Osteoblast (primary cell): ENCODE data around the gene BCL2L14. TPM values are rescaled to one million over a fixed set of nuclear protein-coding genes. Genes with fewer than 3 reads are reported as not detected.

ENCODE experiments used
- DNase-seq: peaks from one replicate; pipeline ENCODE4 v3.0.0; 2011; ENCODE audit warnings: low spot score, mixed read lengths; ENCODE audit not compliant: insufficient read length; ENCODE audit errors: missing footprints
- H2AFZ ChIP-seq: 2 replicates; pipeline ENCODE4 v1.6.0; 2011; ENCODE audit warnings: mild to moderate bottlenecking, low read length
- H3K27ac ChIP-seq: 2 replicates; pipeline ENCODE4 v1.5.1; 2011; ENCODE audit warnings: mild to moderate bottlenecking, low read depth, low read length, moderate library complexity
- H3K27me3 ChIP-seq: 2 replicates; pipeline ENCODE4 v1.6.0; 2012; ENCODE audit warnings: mild to moderate bottlenecking, control low read depth, inconsistent platforms, low read length, moderate library complexity; ENCODE audit not compliant: insufficient read depth
- H3K36me3 ChIP-seq: 2 replicates; pipeline ENCODE4 v1.5.1; 2011; ENCODE audit warnings: mild to moderate bottlenecking, low read length, control low read depth, moderate library complexity; ENCODE audit not compliant: insufficient read depth
- H3K4me1 ChIP-seq: 2 replicates; pipeline ENCODE4 v1.5.1; 2011; ENCODE audit warnings: mild to moderate bottlenecking, low read length, control low read depth, moderate library complexity; ENCODE audit not compliant: insufficient read depth
- H3K4me2 ChIP-seq: 2 replicates; pipeline ENCODE4 v1.6.0; 2011; ENCODE audit warnings: mild to moderate bottlenecking, low read length; ENCODE audit not compliant: insufficient read depth
- H3K4me3 ChIP-seq: fragments of 200-600 bp; sonication (generic); 3 replicates; pipeline ENCODE4 v1.5.1; 2012; ENCODE audit warnings: mild to moderate bottlenecking, low read length, inconsistent platforms; ENCODE audit not compliant: insufficient read depth
- H3K79me2 ChIP-seq: 2 replicates; pipeline ENCODE4 v1.6.0; 2012; ENCODE audit warnings: mild to moderate bottlenecking, low read length, control low read depth, inconsistent platforms; ENCODE audit not compliant: insufficient read depth
- H3K9me3 ChIP-seq: 2 replicates; pipeline ENCODE4 v1.5.1; 2011; ENCODE audit warnings: low read depth, low read length, control low read depth
- H4K20me1 ChIP-seq: 2 replicates; pipeline ENCODE4 v1.6.0; 2012; ENCODE audit warnings: mild to moderate bottlenecking, low read length, control low read depth; ENCODE audit not compliant: insufficient read depth
- total RNA-seq: library from RNA; depleted of rRNA; stranded (reverse); fragments of >200 nt; gene quantifications from 2 replicates; pipeline ENCODE4 v1.2.3, GENCODE V29; 2012
- TF ChIP-seq, protein P1 (sequence below): IDR thresholded peaks from 2 replicates; pipeline ENCODE4 v1.5.1; 2011; ENCODE audit warnings: mild to moderate bottlenecking, low read depth, low read length, moderate library complexity; ENCODE audit errors: extremely low read depth

Gene BCL2L14
- total RNA-seq, 1 donor: not detected

DNA sequence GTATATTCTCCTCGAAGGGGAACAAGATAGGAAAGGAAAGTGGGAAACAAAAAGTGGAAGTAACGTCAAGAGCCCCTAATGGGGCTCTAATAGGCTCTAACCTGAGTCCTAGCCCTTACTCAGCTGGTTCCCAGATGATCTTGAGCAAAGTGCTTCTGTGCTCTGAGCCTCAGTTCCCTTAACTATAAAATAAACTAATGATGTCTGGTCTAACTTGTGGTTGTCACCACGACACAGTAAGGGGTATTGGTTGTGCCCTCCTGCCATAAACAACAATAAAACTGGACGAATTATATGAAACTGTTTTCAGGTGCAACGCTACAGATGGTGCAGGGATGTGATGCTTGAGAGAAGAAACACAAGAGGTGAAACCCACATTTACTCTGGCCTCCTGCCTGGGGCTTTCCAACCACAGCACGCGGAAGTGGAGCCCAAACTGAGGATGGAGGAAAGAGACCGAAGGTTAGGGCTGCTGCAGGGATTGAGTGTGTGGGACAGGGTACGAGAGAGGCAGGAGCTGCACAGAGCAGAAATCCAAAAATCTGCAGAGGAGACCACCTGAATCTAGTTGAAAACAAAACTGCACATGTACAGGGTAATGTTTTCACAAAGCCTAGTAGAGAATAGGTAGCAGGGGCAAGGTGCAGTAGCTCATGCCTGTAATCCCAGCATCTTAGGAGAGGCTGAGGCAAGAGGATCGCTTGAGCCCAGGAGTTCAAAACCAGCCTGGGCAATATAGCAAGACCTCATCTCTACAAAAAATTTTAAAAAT, 45.6 kb upstream of the BCL2L14 start:
- Histone ChIP-seq H2AFZ (no peak overlapping the region), H3K9me3 (no peaks in the 10 kb centered on the region), H3K36me3 (no peaks in the 10 kb centered on the region), H3K4me2 (no peak overlapping the region), H3K79me2 (no peaks in the 10 kb centered on the region), H3K27ac (no peak overlapping the region), H4K20me1 (no peaks in the 10 kb centered on the region), H3K27me3 (peaks cover 4% of the 10 kb centered on the region), H3K4me3 (no peak overlapping the region), H3K4me1 (no peaks in the 10 kb centered on the region)
- DNase-seq: no peak
- TF ChIP-seq, protein P1, sequence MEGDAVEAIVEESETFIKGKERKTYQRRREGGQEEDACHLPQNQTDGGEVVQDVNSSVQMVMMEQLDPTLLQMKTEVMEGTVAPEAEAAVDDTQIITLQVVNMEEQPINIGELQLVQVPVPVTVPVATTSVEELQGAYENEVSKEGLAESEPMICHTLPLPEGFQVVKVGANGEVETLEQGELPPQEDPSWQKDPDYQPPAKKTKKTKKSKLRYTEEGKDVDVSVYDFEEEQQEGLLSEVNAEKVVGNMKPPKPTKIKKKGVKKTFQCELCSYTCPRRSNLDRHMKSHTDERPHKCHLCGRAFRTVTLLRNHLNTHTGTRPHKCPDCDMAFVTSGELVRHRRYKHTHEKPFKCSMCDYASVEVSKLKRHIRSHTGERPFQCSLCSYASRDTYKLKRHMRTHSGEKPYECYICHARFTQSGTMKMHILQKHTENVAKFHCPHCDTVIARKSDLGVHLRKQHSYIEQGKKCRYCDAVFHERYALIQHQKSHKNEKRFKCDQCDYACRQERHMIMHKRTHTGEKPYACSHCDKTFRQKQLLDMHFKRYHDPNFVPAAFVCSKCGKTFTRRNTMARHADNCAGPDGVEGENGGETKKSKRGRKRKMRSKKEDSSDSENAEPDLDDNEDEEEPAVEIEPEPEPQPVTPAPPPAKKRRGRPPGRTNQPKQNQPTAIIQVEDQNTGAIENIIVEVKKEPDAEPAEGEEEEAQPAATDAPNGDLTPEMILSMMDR: no peak

DNA sequence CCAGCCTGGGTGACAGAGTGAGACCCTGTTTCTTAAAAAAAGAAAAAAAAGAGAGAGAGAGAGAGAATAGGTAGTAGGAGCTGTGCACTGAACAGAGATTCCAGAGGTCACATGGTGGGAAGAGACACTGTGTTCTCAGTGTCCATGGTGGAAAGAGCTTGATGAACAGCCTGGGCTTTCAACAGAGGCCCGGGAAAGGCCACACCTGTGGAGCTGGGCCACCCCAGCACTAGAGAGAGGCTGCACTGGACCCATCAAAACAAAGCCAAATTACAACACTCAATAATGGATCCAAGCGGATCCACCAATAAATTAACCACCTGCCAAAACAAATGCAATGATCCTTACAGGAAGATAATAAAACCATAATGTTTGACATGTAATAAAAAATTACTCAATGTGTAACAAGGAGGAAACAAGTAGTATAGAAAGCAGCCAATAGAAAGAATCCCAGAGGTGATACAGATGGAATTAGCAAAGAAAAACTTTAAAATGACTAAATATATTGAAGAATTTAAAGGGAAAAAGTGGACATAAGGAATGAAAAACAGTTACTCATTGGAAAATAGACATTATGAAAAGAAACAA, 44.8 kb upstream of the BCL2L14 start:
- Histone ChIP-seq H3K36me3 (no peaks in the 10 kb centered on the region), H3K4me1 (no peaks in the 10 kb centered on the region), H3K9me3 (no peaks in the 10 kb centered on the region), H3K79me2 (no peaks in the 10 kb centered on the region), H4K20me1 (no peaks in the 10 kb centered on the region), H3K27ac (no peak overlapping the region), H3K4me3 (no peak overlapping the region), H3K27me3 (peaks cover 4% of the 10 kb centered on the region), H3K4me2 (no peak overlapping the region), H2AFZ (no peak overlapping the region)
- TF ChIP-seq, protein P1: no peak
- no peak for DNase-seq

DNA sequence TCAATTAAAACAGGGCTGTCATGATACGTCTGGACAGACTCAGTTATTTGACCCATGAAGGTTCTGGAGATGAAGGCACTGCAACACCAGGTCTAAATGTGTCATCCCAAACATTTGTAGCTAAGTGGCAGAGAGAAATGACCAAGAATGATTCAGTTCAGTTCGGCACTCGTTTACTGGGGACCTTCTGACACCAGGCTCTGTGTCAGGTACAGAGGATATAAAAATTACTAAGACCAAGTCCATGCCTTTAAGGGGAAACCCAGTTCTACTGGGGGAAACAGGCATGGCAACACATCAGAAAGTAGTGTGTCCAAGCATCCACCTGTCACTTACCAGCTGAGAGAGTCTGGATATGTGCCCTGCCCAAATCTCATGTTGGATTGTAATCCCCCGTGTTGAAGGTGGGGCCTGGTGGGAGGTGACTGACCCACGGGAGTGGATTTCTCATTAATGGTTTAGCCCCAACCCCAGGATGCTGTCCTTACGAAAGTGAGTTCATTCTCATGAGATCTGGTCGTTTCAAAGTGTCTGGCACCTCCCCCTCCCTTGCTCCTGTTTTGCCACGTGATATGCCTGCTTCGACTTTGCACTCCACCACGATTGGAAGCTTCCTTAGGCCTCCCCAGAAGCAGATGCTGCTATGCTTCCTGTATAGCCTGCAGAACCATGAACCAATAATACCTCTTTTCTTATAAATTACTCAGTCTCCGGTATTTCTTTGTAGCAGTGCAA, 41.9 kb upstream of the BCL2L14 start:
- no peaks in the 10 kb centered on the region for H3K4me1 ChIP-seq
- no peak for DNase-seq

More for the DNA sequence above, 41.9 kb upstream of the BCL2L14 start:
- TF ChIP-seq, protein P1: no peak
- Histone ChIP-seq H2AFZ (no peak overlapping the region), H3K9me3 (no peaks in the 10 kb centered on the region), H3K4me2 (no peak overlapping the region), H3K27ac (no peak overlapping the region), H3K79me2 (no peaks in the 10 kb centered on the region), H3K4me3 (no peak overlapping the region), H4K20me1 (no peaks in the 10 kb centered on the region), H3K27me3 (peaks cover 4% of the 10 kb centered on the region), H3K36me3 (no peaks in the 10 kb centered on the region)
